ENCODE data around the gene ZNF750.

GRCh38 chr17:82844796-82845162 lies 5.0 kb upstream of the ZNF750 start:
- TF ChIP-seq CTCF (IDR thresholded peaks at IDR 0.05; ENCODE audit: insufficient read depth, low read length): no peak
- no peak for TF ChIP-seq REST (IDR thresholded peaks at IDR 0.05; ENCODE audit: insufficient replicate concordance, low read depth)
- no peak for TF ChIP-seq POLR2AphosphoS5 (IDR thresholded peaks at IDR 0.05; ENCODE audit: low read depth)
- TF ChIP-seq SPI1 (IDR thresholded peaks at IDR 0.05; ENCODE audit: borderline replicate concordance, low read depth): no peak

Measured in HL-60 (cell line).